ENCODE results near the gene DDX4. TPM values are rescaled to one million over a fixed set of nuclear protein-coding genes. Genes with fewer than 3 reads are reported as not detected.

DDX4 gene
- total RNA-seq, 4 donors from 2014 or later: 0.21 TPM; not detected in 3

DNA sequence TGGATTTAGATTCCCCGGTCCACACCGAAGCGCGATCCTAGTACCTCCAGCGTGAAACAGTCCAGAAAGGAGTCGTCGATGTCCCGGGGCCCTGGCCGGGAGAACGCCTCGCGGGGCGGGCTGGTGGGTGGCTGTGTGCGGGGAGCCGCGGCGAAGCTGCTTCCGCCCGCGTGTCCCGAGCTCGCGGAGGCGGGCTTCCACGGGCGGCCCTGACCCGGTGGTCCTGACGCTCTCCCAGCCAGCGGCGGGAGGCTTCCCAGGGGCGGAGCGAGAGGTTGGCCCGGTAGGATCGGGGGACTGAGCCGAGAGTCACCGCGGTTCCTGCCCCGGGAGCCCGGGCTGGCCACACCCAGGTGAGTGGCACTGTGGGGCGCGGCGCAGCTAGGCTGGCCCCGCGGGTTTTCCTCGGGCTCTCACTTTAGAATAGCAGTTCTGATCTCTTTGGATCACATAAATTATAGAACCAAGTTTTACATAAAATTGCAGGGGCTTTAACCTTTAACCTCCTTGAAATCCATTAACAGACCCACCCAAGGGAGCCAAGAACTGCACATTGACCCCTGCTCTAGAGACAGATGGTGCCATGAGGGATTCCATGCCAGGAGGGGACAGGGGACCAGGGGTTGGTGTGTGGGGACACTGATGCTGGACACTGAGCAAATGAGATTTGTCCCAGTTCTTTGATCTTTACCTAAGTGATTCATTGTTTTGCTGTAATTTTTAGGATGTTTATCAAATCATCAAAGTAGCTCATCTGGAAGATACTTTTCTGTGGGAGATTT, 84.1 kb downstream of the DDX4 start:
- no peak overlapping the region for H3K27ac ChIP-seq
- TF ChIP-seq EP300 (IDR thresholded peaks at IDR 0.05) (no peak), POLR2A (IDR thresholded peaks at IDR 0.05) (no peak)
- no peak for DNase-seq (ENCODE audit: low spot score in 2 of 2)
- 10 to 13% methylated on average over 25 to 43 of the region's 45 CpGs for WGBS, 2 donors
- no peaks in the 10 kb centered on the region for H3K9me3 ChIP-seq
- peak overlapping the region in 3 of 4 donors; percentile 11 to 50 (median 25) for H3K4me3 ChIP-seq
- H3K27me3 ChIP-seq: peaks cover 0 to 31% of the 10 kb centered on the region in 2 donors
- H3K36me3 ChIP-seq: no peaks in the 10 kb centered on the region
- H3K4me1 ChIP-seq: peaks cover 0 to 11% (median 2%) of the 10 kb centered on the region in 4 donors

DNA sequence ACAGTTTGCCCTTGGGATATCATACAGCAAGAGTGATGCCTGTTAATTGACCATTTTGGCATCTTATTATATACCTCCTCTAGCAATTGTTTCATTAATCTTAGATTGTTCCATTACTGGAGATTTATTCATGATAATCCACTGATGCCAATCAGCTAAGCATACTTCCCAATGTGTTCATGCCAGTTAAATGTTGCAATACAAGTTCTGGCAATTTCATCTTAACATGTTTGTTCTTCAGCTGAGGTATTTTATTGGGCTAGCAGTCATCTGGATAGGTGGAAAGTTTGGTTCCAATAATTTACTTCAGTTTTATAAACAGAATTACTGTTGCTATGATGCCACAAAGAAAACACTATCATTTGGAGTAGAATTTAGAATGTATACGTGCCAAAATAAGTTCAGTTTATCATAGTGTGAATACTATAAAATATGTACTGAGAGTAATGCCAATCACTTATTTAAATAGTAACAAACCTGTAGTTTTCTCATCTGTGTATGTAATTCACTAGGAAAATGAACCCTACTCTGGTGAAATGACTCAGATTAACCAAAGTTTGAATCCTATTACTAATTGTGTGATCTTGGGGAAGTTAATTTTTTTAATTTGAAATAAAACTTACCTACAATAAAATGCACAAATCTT, 85.4 kb downstream of the DDX4 start:
- WGBS, 2 donors: 86 to 88% methylated on average over 1 of the region's 1 CpG
- no peaks in the 10 kb centered on the region for H3K9me3 ChIP-seq
- H3K36me3 ChIP-seq: no peaks in the 10 kb centered on the region
- DNase-seq (ENCODE audit: low spot score in 2 of 2): no peak
- no peak overlapping the region for H3K4me3 ChIP-seq
- peaks cover 0 to 11% (median 2%) of the 10 kb centered on the region in 4 donors for H3K4me1 ChIP-seq
- H3K27me3 ChIP-seq: peaks cover 0 to 31% of the 10 kb centered on the region in 2 donors
- H3K27ac ChIP-seq: no peak overlapping the region
- TF ChIP-seq POLR2A (IDR thresholded peaks at IDR 0.05) (no peak), EP300 (IDR thresholded peaks at IDR 0.05) (no peak)
- TF ChIP-seq, protein P1, sequence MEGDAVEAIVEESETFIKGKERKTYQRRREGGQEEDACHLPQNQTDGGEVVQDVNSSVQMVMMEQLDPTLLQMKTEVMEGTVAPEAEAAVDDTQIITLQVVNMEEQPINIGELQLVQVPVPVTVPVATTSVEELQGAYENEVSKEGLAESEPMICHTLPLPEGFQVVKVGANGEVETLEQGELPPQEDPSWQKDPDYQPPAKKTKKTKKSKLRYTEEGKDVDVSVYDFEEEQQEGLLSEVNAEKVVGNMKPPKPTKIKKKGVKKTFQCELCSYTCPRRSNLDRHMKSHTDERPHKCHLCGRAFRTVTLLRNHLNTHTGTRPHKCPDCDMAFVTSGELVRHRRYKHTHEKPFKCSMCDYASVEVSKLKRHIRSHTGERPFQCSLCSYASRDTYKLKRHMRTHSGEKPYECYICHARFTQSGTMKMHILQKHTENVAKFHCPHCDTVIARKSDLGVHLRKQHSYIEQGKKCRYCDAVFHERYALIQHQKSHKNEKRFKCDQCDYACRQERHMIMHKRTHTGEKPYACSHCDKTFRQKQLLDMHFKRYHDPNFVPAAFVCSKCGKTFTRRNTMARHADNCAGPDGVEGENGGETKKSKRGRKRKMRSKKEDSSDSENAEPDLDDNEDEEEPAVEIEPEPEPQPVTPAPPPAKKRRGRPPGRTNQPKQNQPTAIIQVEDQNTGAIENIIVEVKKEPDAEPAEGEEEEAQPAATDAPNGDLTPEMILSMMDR (IDR thresholded peaks at IDR 0.05): no peak

DNA sequence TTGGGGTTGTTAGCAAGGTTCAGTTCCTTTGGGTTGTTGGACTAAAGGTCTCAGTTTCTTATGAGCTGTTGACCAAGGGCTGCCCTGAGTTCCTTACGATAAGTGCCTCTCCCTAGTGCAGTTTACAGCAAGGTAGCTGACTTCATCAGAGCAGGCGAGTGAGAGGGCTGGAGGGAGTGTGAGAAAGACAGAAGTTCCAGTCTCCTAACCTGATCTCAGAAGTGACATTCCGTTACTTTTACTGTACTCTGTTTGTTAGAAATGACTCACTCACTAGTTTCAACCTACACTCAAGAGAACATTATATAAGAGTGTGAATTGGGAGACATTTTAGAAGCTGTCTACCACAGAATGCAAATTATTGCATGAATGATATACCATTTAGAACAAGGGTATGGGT, 92.1 kb downstream of the DDX4 start:
- no peak overlapping the region for H3K27ac ChIP-seq
- H3K27me3 ChIP-seq: peaks cover 0 to 5% of the 10 kb centered on the region in 2 donors
- H3K36me3 ChIP-seq: no peaks in the 10 kb centered on the region
- DNase-seq (ENCODE audit: low spot score in 2 of 2): no peak
- H3K4me1 ChIP-seq: no peaks in the 10 kb centered on the region
- WGBS, 2 donors: 88 to 91% methylated on average over 3 of the region's 3 CpGs
- TF ChIP-seq EP300 (IDR thresholded peaks at IDR 0.05) (no peak), POLR2A (IDR thresholded peaks at IDR 0.05) (no peak)
- TF ChIP-seq, protein P1 (IDR thresholded peaks at IDR 0.05): no peak
- H3K4me3 ChIP-seq: no peak overlapping the region
- H3K9me3 ChIP-seq: no peaks in the 10 kb centered on the region

DNA sequence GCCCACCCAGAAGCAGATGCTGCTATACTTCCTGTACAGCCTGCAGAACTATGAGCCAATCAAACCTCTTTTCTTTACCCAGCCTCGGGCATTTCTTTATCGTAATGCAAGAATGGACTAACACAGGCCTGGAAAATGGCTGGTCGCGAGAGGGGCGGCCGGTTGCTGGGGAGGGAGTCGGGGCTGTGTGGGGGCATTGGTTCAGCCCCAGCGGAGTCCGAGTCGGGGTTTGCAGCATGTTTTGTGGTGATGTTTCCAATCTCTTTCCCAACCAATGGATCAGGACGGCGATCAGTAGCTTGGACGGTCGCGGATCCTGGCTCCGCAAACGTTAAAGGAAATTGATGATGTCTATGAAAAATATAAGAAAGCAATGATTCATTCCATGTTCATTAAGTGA, 94.6 kb downstream of the DDX4 start:
- no peak for DNase-seq (ENCODE audit: low spot score in 2 of 2)
- TF ChIP-seq POLR2A (IDR thresholded peaks at IDR 0.05) (no peak), EP300 (IDR thresholded peaks at IDR 0.05) (no peak)
- TF ChIP-seq, protein P1 (IDR thresholded peaks at IDR 0.05): no peak

DNA sequence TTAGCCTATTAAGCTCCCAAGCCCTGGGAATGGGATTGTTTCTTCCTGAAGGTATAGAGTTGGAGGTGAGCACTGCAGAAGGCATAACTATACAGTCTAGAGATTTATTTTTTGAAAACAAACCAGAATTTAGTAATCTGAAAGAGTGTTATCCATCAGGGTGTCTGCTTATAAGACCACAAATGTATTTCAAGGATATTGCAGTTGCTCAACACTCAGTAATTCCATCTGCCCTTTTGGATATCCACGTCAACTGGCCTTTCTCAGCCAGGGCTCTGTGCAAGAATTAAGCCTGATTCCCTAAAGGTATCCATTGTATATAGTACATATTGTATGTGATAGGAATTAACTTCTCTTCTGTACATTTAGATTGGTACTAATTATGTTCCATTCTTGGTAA, 98.3 kb downstream of the DDX4 start:
- Histone ChIP-seq H3K36me3 (no peaks in the 10 kb centered on the region), H3K9me3 (no peaks in the 10 kb centered on the region), H3K27ac (no peak overlapping the region), H3K4me1 (no peaks in the 10 kb centered on the region), H3K4me3 (no peak overlapping the region), H3K27me3 (no peaks in the 10 kb centered on the region)
- TF ChIP-seq EP300 (IDR thresholded peaks at IDR 0.05) (no peak), POLR2A (IDR thresholded peaks at IDR 0.05) (no peak)
- TF ChIP-seq, protein P1 (IDR thresholded peaks at IDR 0.05): no peak
- DNase-seq (ENCODE audit: low spot score in 2 of 2): no peak
- 80 to 90% methylated on average over 1 of the region's 1 CpG for WGBS, 2 donors

More for the DNA sequence above, 94.6 kb downstream of the DDX4 start:
- Histone ChIP-seq H3K9me3 (no peaks in the 10 kb centered on the region), H3K27ac (no peak overlapping the region), H3K4me3 (no peak overlapping the region), H3K27me3 (no peaks in the 10 kb centered on the region), H3K4me1 (no peaks in the 10 kb centered on the region), H3K36me3 (no peaks in the 10 kb centered on the region)
- WGBS, 2 donors: 97% methylated on average over 17 of the region's 17 CpGs

Measured in tibial nerve (tissue), 4 donors.